Measurements from ENCODE around the gene MIER1.
"Not testable (repeated sequence)": the region's sequence is repeated elsewhere in the genome, so short reads cannot be mapped to it uniquely, and the experiment has no call there.

Gene MIER1

DNA sequence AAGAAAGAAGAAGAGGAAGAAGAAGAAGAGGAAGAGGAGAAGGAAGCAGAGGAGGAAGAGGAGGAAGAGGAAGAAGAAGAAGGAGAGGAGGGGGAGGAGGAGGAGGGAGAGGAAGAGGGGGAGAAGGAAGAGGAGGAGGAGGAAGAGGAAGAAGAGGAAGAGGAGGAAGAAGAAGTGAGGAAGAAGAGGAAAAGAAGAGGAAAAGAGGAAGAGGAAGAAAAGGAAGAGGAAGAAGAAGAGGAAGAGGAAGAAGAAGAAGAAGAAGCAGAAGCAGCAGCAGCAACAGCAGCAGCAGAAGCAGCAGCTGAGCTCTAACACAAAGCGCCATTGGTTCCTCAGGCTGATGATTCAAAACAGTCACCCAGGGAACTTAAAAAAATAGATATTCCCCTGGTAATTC is 34.2 kb upstream of the MIER1 start:
- no peaks in the 10 kb centered on the region for H3F3A ChIP-seq (ENCODE audit: insufficient read depth)
- no peak overlapping the region for H3K9ac ChIP-seq (ENCODE audit: low read length)
- TF ChIP-seq, protein P1, sequence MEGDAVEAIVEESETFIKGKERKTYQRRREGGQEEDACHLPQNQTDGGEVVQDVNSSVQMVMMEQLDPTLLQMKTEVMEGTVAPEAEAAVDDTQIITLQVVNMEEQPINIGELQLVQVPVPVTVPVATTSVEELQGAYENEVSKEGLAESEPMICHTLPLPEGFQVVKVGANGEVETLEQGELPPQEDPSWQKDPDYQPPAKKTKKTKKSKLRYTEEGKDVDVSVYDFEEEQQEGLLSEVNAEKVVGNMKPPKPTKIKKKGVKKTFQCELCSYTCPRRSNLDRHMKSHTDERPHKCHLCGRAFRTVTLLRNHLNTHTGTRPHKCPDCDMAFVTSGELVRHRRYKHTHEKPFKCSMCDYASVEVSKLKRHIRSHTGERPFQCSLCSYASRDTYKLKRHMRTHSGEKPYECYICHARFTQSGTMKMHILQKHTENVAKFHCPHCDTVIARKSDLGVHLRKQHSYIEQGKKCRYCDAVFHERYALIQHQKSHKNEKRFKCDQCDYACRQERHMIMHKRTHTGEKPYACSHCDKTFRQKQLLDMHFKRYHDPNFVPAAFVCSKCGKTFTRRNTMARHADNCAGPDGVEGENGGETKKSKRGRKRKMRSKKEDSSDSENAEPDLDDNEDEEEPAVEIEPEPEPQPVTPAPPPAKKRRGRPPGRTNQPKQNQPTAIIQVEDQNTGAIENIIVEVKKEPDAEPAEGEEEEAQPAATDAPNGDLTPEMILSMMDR (IDR thresholded peaks at IDR 0.05; ENCODE audit: insufficient read depth, low read length, poor library complexity, severe bottlenecking): no peak
- TF ChIP-seq EZH2phosphoT487 (conservative IDR thresholded peaks at IDR 0.05; ENCODE audit: low read length): no peak
- no peak overlapping the region for H3K27ac ChIP-seq (ENCODE audit: low read depth, low read length)
- no peaks in the 10 kb centered on the region for H3K36me3 ChIP-seq (ENCODE audit: low read length)
- H4K20me1 ChIP-seq (ENCODE audit: low read depth, low read length): no peaks in the 10 kb centered on the region
- H3K79me2 ChIP-seq (ENCODE audit: insufficient read depth, low read length): no peaks in the 10 kb centered on the region
- no peak overlapping the region for H3K4me2 ChIP-seq (ENCODE audit: low read depth, low read length, poor library complexity, severe bottlenecking)
- H3K4me3 ChIP-seq (ENCODE audit: insufficient read depth, low read length, poor library complexity, severe bottlenecking): no peak overlapping the region
- no peak overlapping the region for H2AFZ ChIP-seq (ENCODE audit: low read depth, low read length, severe bottlenecking)
- no peaks in the 10 kb centered on the region for H3K9me2 ChIP-seq (replicated peaks; ENCODE audit: insufficient read depth, low read length)
- H3K27me3 ChIP-seq (ENCODE audit: low read length): no peaks in the 10 kb centered on the region
- no peaks in the 10 kb centered on the region for H3K9me3 ChIP-seq (ENCODE audit: insufficient read depth, low read length)

DNA sequence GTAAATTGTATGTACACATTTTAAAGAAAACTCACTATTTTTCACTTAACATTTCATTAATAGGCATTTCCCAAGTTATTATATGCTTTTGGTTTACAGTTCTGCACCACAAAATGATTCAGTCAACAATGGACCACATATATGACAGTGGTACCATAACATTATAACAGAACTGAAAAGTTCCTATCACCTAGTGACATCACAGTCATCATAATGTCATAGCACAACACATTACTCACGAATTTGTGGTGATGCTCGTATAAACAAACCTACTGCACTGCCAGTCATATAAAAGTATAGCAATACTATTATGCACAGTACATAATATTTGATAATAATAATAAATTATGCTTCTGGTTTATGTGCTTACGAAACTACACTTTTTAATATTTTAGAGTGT is 31.1 kb upstream of the MIER1 start:
- H3K4me2 ChIP-seq (ENCODE audit: low read depth, low read length, poor library complexity, severe bottlenecking): no peak overlapping the region

DNA sequence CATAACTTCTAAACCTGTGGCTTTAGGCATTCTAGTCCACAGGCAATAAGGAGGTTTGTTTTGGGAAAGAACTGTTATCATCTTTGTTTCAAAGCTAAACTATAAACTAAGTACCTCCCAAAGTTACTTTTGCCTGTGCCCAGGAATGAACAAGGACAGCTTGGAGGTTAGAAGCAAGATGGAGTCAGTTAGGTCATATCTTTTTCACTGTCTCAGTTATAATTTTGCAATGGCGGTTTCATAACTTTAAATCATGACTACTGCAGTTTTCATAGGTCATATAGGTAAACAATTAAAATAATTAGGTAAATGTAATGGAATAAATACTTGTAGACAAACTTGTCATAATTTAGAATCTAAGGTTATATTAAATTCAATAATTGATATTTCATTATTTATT is 9.6 kb upstream of the MIER1 start:
- H2AFZ ChIP-seq (ENCODE audit: low read depth, low read length, severe bottlenecking); H3K27ac ChIP-seq (ENCODE audit: low read depth, low read length); H3K4me3 ChIP-seq (ENCODE audit: insufficient read depth, low read length, poor library complexity, severe bottlenecking); H3K4me2 ChIP-seq (ENCODE audit: low read depth, low read length, poor library complexity, severe bottlenecking); H3K9me2 ChIP-seq (replicated peaks; ENCODE audit: insufficient read depth, low read length); H3F3A ChIP-seq (ENCODE audit: insufficient read depth); H3K9me3 ChIP-seq (ENCODE audit: insufficient read depth, low read length); H3K79me2 ChIP-seq (ENCODE audit: insufficient read depth, low read length); H3K27me3 ChIP-seq (ENCODE audit: low read length); H3K36me3 ChIP-seq (ENCODE audit: low read length); H4K20me1 ChIP-seq (ENCODE audit: low read depth, low read length); H3K9ac ChIP-seq (ENCODE audit: low read length): not testable (repeated sequence)

More for the DNA sequence above, 31.1 kb upstream of the MIER1 start:
- H3K36me3 ChIP-seq (ENCODE audit: low read length): no peaks in the 10 kb centered on the region
- no peaks in the 10 kb centered on the region for H3K9me2 ChIP-seq (replicated peaks; ENCODE audit: insufficient read depth, low read length)
- H2AFZ ChIP-seq (ENCODE audit: low read depth, low read length, severe bottlenecking): no peak overlapping the region
- no peak overlapping the region for H3K27ac ChIP-seq (ENCODE audit: low read depth, low read length)
- no peaks in the 10 kb centered on the region for H3K9me3 ChIP-seq (ENCODE audit: insufficient read depth, low read length)
- no peaks in the 10 kb centered on the region for H3K79me2 ChIP-seq (ENCODE audit: insufficient read depth, low read length)
- no peaks in the 10 kb centered on the region for H3K27me3 ChIP-seq (ENCODE audit: low read length)
- H3K9ac ChIP-seq (ENCODE audit: low read length): no peak overlapping the region
- H3K4me3 ChIP-seq (ENCODE audit: insufficient read depth, low read length, poor library complexity, severe bottlenecking): no peak overlapping the region
- no peak for TF ChIP-seq EZH2phosphoT487 (conservative IDR thresholded peaks at IDR 0.05; ENCODE audit: low read length)
- TF ChIP-seq, protein P1 (IDR thresholded peaks at IDR 0.05; ENCODE audit: insufficient read depth, low read length, poor library complexity, severe bottlenecking): no peak
- H3F3A ChIP-seq (ENCODE audit: insufficient read depth): no peaks in the 10 kb centered on the region
- H4K20me1 ChIP-seq (ENCODE audit: low read depth, low read length): no peaks in the 10 kb centered on the region

DNA sequence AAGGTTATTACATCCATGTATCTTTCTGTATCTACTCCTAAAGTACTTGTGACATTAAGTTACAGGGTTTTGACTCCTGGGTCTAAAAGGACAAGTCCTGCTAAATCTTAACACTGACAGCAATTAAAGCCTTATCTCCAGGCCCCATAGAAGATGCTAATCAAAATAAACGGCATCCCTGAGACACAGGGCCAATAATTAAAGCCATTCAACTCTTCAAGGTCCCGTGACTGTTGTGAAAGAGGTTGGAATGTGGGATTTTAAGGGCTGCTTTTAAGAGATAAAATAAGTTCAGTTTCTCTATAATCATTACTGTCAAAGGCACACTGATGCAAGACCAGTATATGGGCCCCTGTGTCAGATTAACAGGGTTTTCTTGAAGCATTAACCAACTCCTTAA is 8.5 kb upstream of the MIER1 start:
- H3K9ac ChIP-seq (ENCODE audit: low read length): no peak overlapping the region
- H3K9me3 ChIP-seq (ENCODE audit: insufficient read depth, low read length): no peaks in the 10 kb centered on the region
- no peak overlapping the region for H3K27ac ChIP-seq (ENCODE audit: low read depth, low read length)
- no peaks in the 10 kb centered on the region for H3F3A ChIP-seq (ENCODE audit: insufficient read depth)
- TF ChIP-seq, protein P1 (IDR thresholded peaks at IDR 0.05; ENCODE audit: insufficient read depth, low read length, poor library complexity, severe bottlenecking): no peak
- no peak for TF ChIP-seq EZH2phosphoT487 (conservative IDR thresholded peaks at IDR 0.05; ENCODE audit: low read length)
- no peaks in the 10 kb centered on the region for H3K36me3 ChIP-seq (ENCODE audit: low read length)
- H4K20me1 ChIP-seq (ENCODE audit: low read depth, low read length): no peaks in the 10 kb centered on the region
- H3K4me2 ChIP-seq (ENCODE audit: low read depth, low read length, poor library complexity, severe bottlenecking): no peak overlapping the region
- no peaks in the 10 kb centered on the region for H3K9me2 ChIP-seq (replicated peaks; ENCODE audit: insufficient read depth, low read length)
- no peak overlapping the region for H3K4me3 ChIP-seq (ENCODE audit: insufficient read depth, low read length, poor library complexity, severe bottlenecking)
- no peaks in the 10 kb centered on the region for H3K79me2 ChIP-seq (ENCODE audit: insufficient read depth, low read length)
- H2AFZ ChIP-seq (ENCODE audit: low read depth, low read length, severe bottlenecking): no peak overlapping the region
- no peaks in the 10 kb centered on the region for H3K27me3 ChIP-seq (ENCODE audit: low read length)

Measured in SU-DHL-6 (cell line).